PC-9 (cell line): ENCODE results near the gene APOB. TPM values are rescaled to one million over a fixed set of nuclear protein-coding genes. Genes with fewer than 3 reads are reported as not detected.

Experiments
- BruUV-seq: library from RNA; stranded (reverse); fragments of 400-500 nt; replicated peaks from 2 replicates; lab custom pipeline; 2021; lab: Mats Ljungman, UMichigan
- CTCF ChIA-PET: fragments of 300-600 bp; sonication (Branson Sonifier 250); formaldehyde crosslinking; loops from one replicate; lab custom pipeline; 2022; ENCODE audit warnings: antibody characterized with exemption; lab: Charles Lee
- POLR2A ChIA-PET: fragments of 300-600 bp; sonication (Branson Sonifier 250); formaldehyde crosslinking; loops from one replicate; lab custom pipeline; 2022; ENCODE audit warnings: antibody characterized with exemption; ENCODE audit not compliant: unreplicated experiment; lab: Charles Lee
- DNase-seq, 2 experiments: peaks; one replicate each; pipeline versions ENCODE4 v3.0.0 to v3.0.0-alpha.2; 2015 to 2022; ENCODE audit warnings: mixed read lengths in 1 of 2
- H2AFZ ChIP-seq: fragments of 200-600 bp; sonication (generic); 2 replicates; pipeline ENCODE4 v1.8.1; 2017; ENCODE audit warnings: antibody characterized with exemption
- H3F3A ChIP-seq: fragments of 200-600 bp; sonication (generic); 2 replicates; pipeline ENCODE4 v1.8.1; 2017; ENCODE audit warnings: antibody characterized with exemption, mild to moderate bottlenecking, low read depth; ENCODE audit not compliant: insufficient read depth
- H3K27ac ChIP-seq: fragments of 200-600 bp; sonication (generic); 2 replicates; pipeline ENCODE4 v1.6.1; 2016; ENCODE audit warnings: mixed run types
- H3K27me3 ChIP-seq: fragments of 200-600 bp; sonication (generic); 2 replicates; pipeline ENCODE4 v1.6.1; 2016; ENCODE audit warnings: low read depth, mixed run types; ENCODE audit not compliant: insufficient read depth
- H3K36me3 ChIP-seq: fragments of 200-600 bp; sonication (generic); 2 replicates; pipeline ENCODE4 v1.6.1; 2016; ENCODE audit warnings: low read depth, mixed run types
- H3K4me1 ChIP-seq: fragments of 200-600 bp; sonication (generic); replicated peaks from 2 replicates; pipeline ENCODE4 v1.6.1; 2016; ENCODE audit warnings: mixed run types; ENCODE audit not compliant: insufficient read depth
- H3K4me2 ChIP-seq: fragments of 200-600 bp; sonication (generic); 2 replicates; pipeline ENCODE4 v1.6.1; 2017; ENCODE audit warnings: mixed run types
- H3K4me3 ChIP-seq: fragments of 200-600 bp; sonication (generic); 2 replicates; pipeline ENCODE4 v1.6.1; 2016; ENCODE audit warnings: mixed run types
- H3K79me2 ChIP-seq: fragments of 200-600 bp; sonication (generic); 2 replicates; pipeline ENCODE4 v1.6.1; 2017; ENCODE audit warnings: low read depth, mixed run types
- H3K9me2 ChIP-seq: fragments of 200-600 bp; sonication (generic); 2 replicates; pipeline ENCODE4 v1.8.1; 2017; ENCODE audit warnings: mild to moderate bottlenecking; ENCODE audit not compliant: insufficient read depth
- H3K9me3 ChIP-seq: fragments of 200-600 bp; sonication (generic); 2 replicates; pipeline ENCODE4 v1.8.1; 2016; ENCODE audit warnings: low read depth; ENCODE audit not compliant: insufficient read depth
- H4K20me1 ChIP-seq: fragments of 200-600 bp; sonication (generic); 2 replicates; pipeline ENCODE4 v1.8.1; 2017; ENCODE audit not compliant: insufficient read depth
- EZH2 ChIP-seq: fragments of 200-600 bp; sonication (generic); IDR thresholded peaks from 2 replicates; pipeline ENCODE4 v1.8.0; 2017; ENCODE audit warnings: antibody characterized with exemption, low read depth
- intact Hi-C: fragments of 100-400 bp; cut with micrococcal nuclease; formaldehyde crosslinking; loops from one replicate; pipeline ENCODE4 v1.10.0; 2022; ENCODE audit not compliant: unreplicated experiment
- total RNA-seq: library from RNA; stranded (reverse); gene quantifications from 2 replicates; pipeline ENCODE4 v1.2.3, GENCODE V29; 2021
- TF ChIP-seq, protein P1 (sequence below): fragments of 200-600 bp; sonication (generic); conservative IDR thresholded peaks from 2 replicates; pipeline ENCODE4 v1.6.1; 2017; ENCODE audit warnings: mixed run types, antibody characterized with exemption, mild to moderate bottlenecking, moderate library complexity

APOB gene
- total RNA-seq, 1 experiment from 2014 or later: not detected

GRCh38 chr2:20963867-20964266, 80.0 kb downstream of the APOB start:
- BruUV-seq: no TSS peak
- no peaks in the 10 kb centered on the region for H3K9me3 ChIP-seq
- CTCF ChIA-PET: interaction anchor here (2.9 kb wide), 1 partner anchor 302 kb away, joined by 18 read pairs; no protein-coding TSS in a partner anchor

GRCh38 chr2:20962939-20963557, 80.8 kb downstream of the APOB start:
- ChIA-PET POLR2A (interaction anchor here (0.6 kb wide), 1 partner anchor 169 kb away, joined by 4 read pairs; no protein-coding TSS in a partner anchor), CTCF (interaction anchor here (0.7 to 2.9 kb wide), 2 partner anchors 299 to 302 kb away, joined by 9 to 18 read pairs; no protein-coding TSS in a partner anchor)
- intact Hi-C loops: loop anchor here (1.0 to 2.0 kb wide), 3 partner anchors 181 to 566 kb away; no protein-coding TSS in a partner anchor
- Histone ChIP-seq H3K79me2 (no peaks in the 10 kb centered on the region), H3K4me3 (no peak overlapping the region), H3F3A (no peaks in the 10 kb centered on the region), H3K27ac (no peak overlapping the region), H3K27me3 (peaks cover 88% of the 10 kb centered on the region), H2AFZ (no peak overlapping the region), H3K4me2 (no peak overlapping the region), H3K9me3 (no peaks in the 10 kb centered on the region), H3K36me3 (no peaks in the 10 kb centered on the region), H3K4me1 (no peaks in the 10 kb centered on the region), H3K9me2 (no peaks in the 10 kb centered on the region), H4K20me1 (no peaks in the 10 kb centered on the region)
- no TSS peak for BruUV-seq
- peak; percentile 57 to 59 for DNase-seq
- no peak for TF ChIP-seq EZH2
- TF ChIP-seq, protein P1, sequence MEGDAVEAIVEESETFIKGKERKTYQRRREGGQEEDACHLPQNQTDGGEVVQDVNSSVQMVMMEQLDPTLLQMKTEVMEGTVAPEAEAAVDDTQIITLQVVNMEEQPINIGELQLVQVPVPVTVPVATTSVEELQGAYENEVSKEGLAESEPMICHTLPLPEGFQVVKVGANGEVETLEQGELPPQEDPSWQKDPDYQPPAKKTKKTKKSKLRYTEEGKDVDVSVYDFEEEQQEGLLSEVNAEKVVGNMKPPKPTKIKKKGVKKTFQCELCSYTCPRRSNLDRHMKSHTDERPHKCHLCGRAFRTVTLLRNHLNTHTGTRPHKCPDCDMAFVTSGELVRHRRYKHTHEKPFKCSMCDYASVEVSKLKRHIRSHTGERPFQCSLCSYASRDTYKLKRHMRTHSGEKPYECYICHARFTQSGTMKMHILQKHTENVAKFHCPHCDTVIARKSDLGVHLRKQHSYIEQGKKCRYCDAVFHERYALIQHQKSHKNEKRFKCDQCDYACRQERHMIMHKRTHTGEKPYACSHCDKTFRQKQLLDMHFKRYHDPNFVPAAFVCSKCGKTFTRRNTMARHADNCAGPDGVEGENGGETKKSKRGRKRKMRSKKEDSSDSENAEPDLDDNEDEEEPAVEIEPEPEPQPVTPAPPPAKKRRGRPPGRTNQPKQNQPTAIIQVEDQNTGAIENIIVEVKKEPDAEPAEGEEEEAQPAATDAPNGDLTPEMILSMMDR: peak; percentile 92

More at GRCh38 chr2:20963867-20964266, 80.0 kb downstream of the APOB start:
- Histone ChIP-seq H3K27me3 (peaks cover 88% of the 10 kb centered on the region), H3K79me2 (no peaks in the 10 kb centered on the region), H3K4me3 (no peak overlapping the region), H3K9me2 (no peaks in the 10 kb centered on the region), H3K27ac (no peak overlapping the region), H3K4me2 (no peak overlapping the region), H3F3A (no peaks in the 10 kb centered on the region), H2AFZ (no peak overlapping the region), H4K20me1 (no peaks in the 10 kb centered on the region), H3K4me1 (no peaks in the 10 kb centered on the region), H3K36me3 (no peaks in the 10 kb centered on the region)
- intact Hi-C loops: loop anchor here (1.0 to 2.0 kb wide), 3 partner anchors 182 to 567 kb away; no protein-coding TSS in a partner anchor
- no peak for DNase-seq
- TF ChIP-seq, protein P1: no peak
- no peak for TF ChIP-seq EZH2
- POLR2A ChIA-PET: no interaction called here

GRCh38 chr2:20961858-20962257, 82.0 kb downstream of the APOB start:
- H3K4me1 ChIP-seq: no peaks in the 10 kb centered on the region
- TF ChIP-seq, protein P1: no peak
- TF ChIP-seq EZH2: no peak

More at GRCh38 chr2:20961858-20962257, 82.0 kb downstream of the APOB start:
- intact Hi-C loops: loop anchor here (2.0 kb wide), 1 partner anchor 565 kb away; no protein-coding TSS in a partner anchor
- no peak overlapping the region for H3K27ac ChIP-seq
- H3K27me3 ChIP-seq: peaks cover 85% of the 10 kb centered on the region
- H2AFZ ChIP-seq: no peak overlapping the region
- H3K79me2 ChIP-seq: no peaks in the 10 kb centered on the region
- no peak overlapping the region for H3K4me2 ChIP-seq
- H3K4me3 ChIP-seq: no peak overlapping the region
- H4K20me1 ChIP-seq: no peaks in the 10 kb centered on the region
- H3K9me2 ChIP-seq: no peaks in the 10 kb centered on the region
- ChIA-PET POLR2A (no interaction called here), CTCF (interaction anchor here (2.9 kb wide), 1 partner anchor 300 kb away, joined by 18 read pairs; no protein-coding TSS in a partner anchor)
- no peak for DNase-seq
- no peaks in the 10 kb centered on the region for H3K9me3 ChIP-seq
- BruUV-seq: no TSS peak
- no peaks in the 10 kb centered on the region for H3F3A ChIP-seq
- no peaks in the 10 kb centered on the region for H3K36me3 ChIP-seq
